Measurements from ENCODE around the gene SEM1. TPM values are rescaled to one million over a fixed set of nuclear protein-coding genes. Genes with fewer than 3 reads are reported as not detected.

SEM1 gene
- total and polyA plus RNA-seq, 2 of the 4 experiments (the other 2 are of a cell fraction) = 17.2 to 38.0 TPM

DNA sequence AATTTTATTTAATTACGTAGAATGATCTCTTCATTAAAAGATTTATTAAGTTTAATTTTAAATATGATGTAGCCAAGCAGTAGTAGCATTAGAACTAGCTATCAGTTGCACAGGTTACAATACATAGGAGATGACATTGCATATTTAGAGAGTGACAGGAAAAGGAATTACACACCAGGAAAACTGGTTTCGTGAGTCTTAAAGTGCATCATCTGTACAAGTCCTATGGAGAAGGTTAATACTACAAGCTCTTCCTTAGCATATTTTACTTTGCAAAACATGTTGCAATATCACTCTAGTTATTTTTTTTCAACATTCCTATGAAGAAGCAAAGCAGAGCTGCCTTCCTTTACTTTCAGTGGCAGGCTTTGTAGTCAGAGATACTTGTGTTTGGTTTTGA is 20.2 kb upstream of the SEM1 start:
- H2BK20ac ChIP-seq (ENCODE audit: low read depth, low read length) = no peak overlapping the region
- no peak overlapping the region for H3K14ac ChIP-seq (replicated peaks; ENCODE audit: low read depth, low read length)
- dilution Hi-C loops (cut with HindIII; ENCODE audit: low sequenced_read_pairs, unreplicated experiment) = no loop called here
- H3K23ac ChIP-seq (ENCODE audit: low read depth, low read length) = no peak overlapping the region
- H2BK15ac ChIP-seq (ENCODE audit: low read depth, low read length) = no peak overlapping the region
- H2AFZ ChIP-seq (replicated peaks; ENCODE audit: low read length, poor library complexity) = no peak overlapping the region
- H4K91ac ChIP-seq (ENCODE audit: insufficient read depth, low read depth, low read length) = no peak overlapping the region
- no peak overlapping the region for H3K27ac ChIP-seq (ENCODE audit: insufficient read depth, low read length)
- no peaks in the 10 kb centered on the region for H4K20me1 ChIP-seq (ENCODE audit: insufficient read depth, low read length)
- in situ Hi-C loops (cut with MboI; ENCODE audit: low sequenced_read_pairs) = no loop called here
- no peaks in the 10 kb centered on the region for H3K9me1 ChIP-seq (ENCODE audit: insufficient read depth, low read length)
- H3K9ac ChIP-seq (ENCODE audit: low read depth, low read length) = no peak overlapping the region
- no CpG with 5 or more reads among the region's 2 CpGs for WGBS, 2 experiments (ENCODE audit: extremely low coverage in 2 of 2, insufficient read length in 1 of 2)
- BruUV-seq (replicated peaks) = no TSS peak
- no peaks in the 10 kb centered on the region for H3K4me1 ChIP-seq (ENCODE audit: control insufficient read depth, insufficient read depth, low read length)
- no peak overlapping the region for H3K4me3 ChIP-seq (ENCODE audit: insufficient read depth, low read depth, low read length)
- H3K18ac ChIP-seq (ENCODE audit: low read depth, low read length) = no peak overlapping the region
- H2AK9ac ChIP-seq (replicated peaks; ENCODE audit: low read depth, low read length, poor library complexity) = no peak overlapping the region
- POLR2A ChIA-PET (ENCODE audit: unreplicated experiment) = no interaction called here
- no peak overlapping the region for H3K56ac ChIP-seq (ENCODE audit: extremely low read depth, insufficient read depth, low read length)
- ATAC-seq (ENCODE audit: low read depth) = no peak
- no peak overlapping the region for H2BK5ac ChIP-seq (ENCODE audit: low read depth, low read length, poor library complexity, severe bottlenecking)
- no peak overlapping the region for H2BK120ac ChIP-seq (ENCODE audit: low read depth, low read length)
- H4K8ac ChIP-seq (ENCODE audit: low read depth in 2 of 2, low read length in 2 of 2) = no peak overlapping the region
- H4K5ac ChIP-seq (ENCODE audit: low read depth, low read length) = no peak overlapping the region
- TF ChIP-seq NFE2L2 (IDR thresholded peaks at IDR 0.05; ENCODE audit: low read depth, low read length) (no peak), MAZ (IDR thresholded peaks at IDR 0.05; ENCODE audit: borderline replicate concordance, low read depth, low read length) (no peak), BHLHE40 (IDR thresholded peaks at IDR 0.05; ENCODE audit: low read depth, low read length) (no peak)
- TF ChIP-seq, protein P1, sequence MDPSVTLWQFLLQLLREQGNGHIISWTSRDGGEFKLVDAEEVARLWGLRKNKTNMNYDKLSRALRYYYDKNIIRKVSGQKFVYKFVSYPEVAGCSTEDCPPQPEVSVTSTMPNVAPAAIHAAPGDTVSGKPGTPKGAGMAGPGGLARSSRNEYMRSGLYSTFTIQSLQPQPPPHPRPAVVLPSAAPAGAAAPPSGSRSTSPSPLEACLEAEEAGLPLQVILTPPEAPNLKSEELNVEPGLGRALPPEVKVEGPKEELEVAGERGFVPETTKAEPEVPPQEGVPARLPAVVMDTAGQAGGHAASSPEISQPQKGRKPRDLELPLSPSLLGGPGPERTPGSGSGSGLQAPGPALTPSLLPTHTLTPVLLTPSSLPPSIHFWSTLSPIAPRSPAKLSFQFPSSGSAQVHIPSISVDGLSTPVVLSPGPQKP (IDR thresholded peaks at IDR 0.05; ENCODE audit: borderline replicate concordance, low read depth, low read length) = no peak
- no peaks in the 10 kb centered on the region for H3K36me3 ChIP-seq (ENCODE audit: control insufficient read depth, insufficient read depth, low read length)
- intact Hi-C loops (cut with micrococcal nuclease) = no loop called here
- H3K4me2 ChIP-seq (ENCODE audit: low read depth, low read length) = no peak overlapping the region
- H3K4ac ChIP-seq (ENCODE audit: low read depth, low read length) = no peak overlapping the region
- no peaks in the 10 kb centered on the region for H3K27me3 ChIP-seq (ENCODE audit: control insufficient read depth, insufficient read depth, low read length)
- no peaks in the 10 kb centered on the region for H3K79me1 ChIP-seq (ENCODE audit: low read depth in 1 of 2, low read length in 2 of 2)
- CTCF ChIA-PET = no interaction called here
- no peak for DNase-seq
- no peaks in the 10 kb centered on the region for H3K9me3 ChIP-seq (ENCODE audit: control insufficient read depth, insufficient read depth, low read length)
- H2AK5ac ChIP-seq (ENCODE audit: low read depth, low read length) = no peak overlapping the region
